GM19438 (cell line): ENCODE results near the gene SCAF8.

Source experiments
- ATAC-seq: cut with Tn5 transposase; IDR thresholded peaks from one replicate; pipeline ENCODE4 v1.9.1; 2021; ENCODE audit warnings: low read depth; ENCODE audit not compliant: unreplicated experiment

The SCAF8 gene

GRCh38 chr6:154824076-154824475 is 90.9 kb downstream of the SCAF8 start:
- no peak for ATAC-seq

- no peak for ATAC-seq
These were observed 96.8 kb downstream of the SCAF8 start for GRCh38 chr6:154829970-154830369.

GRCh38 chr6:154830771-154831170 is 97.6 kb downstream of the SCAF8 start:
- no peak for ATAC-seq

- no peak for ATAC-seq
These were observed 102.1 kb downstream of the SCAF8 start for GRCh38 chr6:154835307-154835706.

GRCh38 chr6:154839546-154839945 is 106.3 kb downstream of the SCAF8 start:
- no peak for ATAC-seq

GRCh38 chr6:154840363-154840762 is 107.1 kb downstream of the SCAF8 start:
- no peak for ATAC-seq

GRCh38 chr6:154841109-154841508 is 107.9 kb downstream of the SCAF8 start:
- no peak for ATAC-seq

GRCh38 chr6:154842833-154843232 is 109.6 kb downstream of the SCAF8 start:
- no peak for ATAC-seq

- no peak for ATAC-seq
These were observed 114.1 kb downstream of the SCAF8 start for GRCh38 chr6:154847318-154847717.

GRCh38 chr6:154848580-154848979 is 115.4 kb downstream of the SCAF8 start:
- no peak for ATAC-seq

GRCh38 chr6:154849475-154849874 is 116.3 kb downstream of the SCAF8 start:
- no peak for ATAC-seq

GRCh38 chr6:154852687-154853086 is 119.5 kb downstream of the SCAF8 start:
- ATAC-seq: no peak

GRCh38 chr6:154857529-154857928 is 124.3 kb downstream of the SCAF8 start:
- ATAC-seq: no peak

GRCh38 chr6:154861825-154862224 is 128.6 kb downstream of the SCAF8 start:
- no peak for ATAC-seq

- ATAC-seq: no peak
These were observed 129.3 kb downstream of the SCAF8 start for GRCh38 chr6:154862536-154862935.

- ATAC-seq: no peak
These were observed 130.8 kb downstream of the SCAF8 start for GRCh38 chr6:154864066-154864430.

GRCh38 chr6:154865291-154865690 is 132.1 kb downstream of the SCAF8 start:
- no peak for ATAC-seq

GRCh38 chr6:154868143-154868594 is 135.0 kb downstream of the SCAF8 start:
- no peak for ATAC-seq

GRCh38 chr6:154872542-154873114 is 139.4 kb downstream of the SCAF8 start:
- ATAC-seq: no peak

- ATAC-seq: no peak
These were observed 140.3 kb downstream of the SCAF8 start for GRCh38 chr6:154873546-154873945.

GRCh38 chr6:154874773-154875592 is 141.8 kb downstream of the SCAF8 start:
- no peak for ATAC-seq
